Hematopoietic multipotent progenitor cell (in vitro differentiated cells): ENCODE measurements around the gene GAB1. TPM values are rescaled to one million over a fixed set of nuclear protein-coding genes. Genes with fewer than 3 reads are reported as not detected.
A peak's percentile ranks its signal among the peaks of the same experiment; 100 is the strongest.

Source experiments
- DNase-seq, 3 donors: peaks; one replicate each; pipeline ENCODE4 v3.0.0-alpha.2; 2011 to 2015; ENCODE audit warnings: low read depth in 2 of 3, low spot score in 2 of 3
- total RNA-seq: library from RNA; depleted of rRNA; stranded (reverse); fragments of >200 nt; gene quantifications from one replicate; pipeline ENCODE4 v1.2.3, GENCODE V29; 2012

GAB1 gene
- total RNA-seq, 1 donor: 17.0 TPM

DNA sequence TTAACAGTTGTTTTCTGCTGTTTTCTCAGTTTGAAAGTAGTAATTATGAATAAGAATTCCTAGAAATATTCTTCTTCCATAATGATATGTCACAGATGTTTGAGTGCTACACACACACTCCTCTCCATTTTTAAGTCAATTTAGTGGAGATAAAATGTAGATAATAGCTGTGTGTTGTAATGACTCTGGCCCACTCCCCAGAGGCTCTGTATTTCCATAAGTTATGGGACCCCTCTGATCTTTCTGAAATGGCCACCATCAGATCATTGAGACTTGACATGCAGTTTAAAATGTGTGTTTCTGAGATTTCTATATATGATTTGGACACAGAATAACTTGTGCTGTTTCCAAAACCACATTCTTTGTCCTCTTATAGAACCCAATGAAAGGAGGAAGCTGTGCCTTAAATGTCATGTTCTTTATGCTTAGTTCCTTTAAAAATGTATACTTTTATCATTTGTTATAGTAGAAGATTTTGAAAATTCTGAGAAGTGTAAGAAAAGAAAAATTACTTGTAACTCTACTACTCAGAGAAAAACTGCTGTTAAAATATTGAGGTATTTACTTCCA, 46.4 kb downstream of the GAB1 start:
- no peak for DNase-seq

DNA sequence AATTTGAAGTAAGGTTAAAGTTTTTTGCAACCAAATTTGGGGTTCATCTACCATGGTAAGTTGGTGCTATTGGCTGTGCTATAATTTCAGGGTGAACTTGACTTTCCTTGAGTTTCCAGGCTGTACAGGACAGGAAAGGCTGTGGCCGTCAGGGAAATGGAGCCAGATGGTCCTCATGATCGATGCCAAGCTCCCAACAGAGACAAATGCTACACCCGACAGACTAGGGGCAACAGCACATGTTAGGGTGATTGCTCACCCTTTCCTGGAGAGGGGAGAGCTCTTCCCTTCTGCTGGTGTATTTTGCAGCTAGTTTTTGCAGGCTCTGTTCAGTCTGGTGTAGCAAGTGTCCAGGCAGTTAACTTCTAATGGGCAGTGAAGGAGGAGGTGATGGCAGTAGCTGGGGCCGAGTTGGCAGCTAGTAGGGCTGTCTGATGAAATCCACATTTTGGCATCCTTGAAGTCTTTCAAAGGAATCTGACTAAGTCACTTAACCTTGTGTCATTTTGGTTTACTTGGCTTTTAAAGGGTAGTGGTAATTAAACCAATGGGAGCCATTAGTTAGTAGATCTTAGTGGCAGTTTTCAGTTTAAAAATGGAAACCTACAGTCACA, 47.8 kb downstream of the GAB1 start:
- DNase-seq: no peak

DNA sequence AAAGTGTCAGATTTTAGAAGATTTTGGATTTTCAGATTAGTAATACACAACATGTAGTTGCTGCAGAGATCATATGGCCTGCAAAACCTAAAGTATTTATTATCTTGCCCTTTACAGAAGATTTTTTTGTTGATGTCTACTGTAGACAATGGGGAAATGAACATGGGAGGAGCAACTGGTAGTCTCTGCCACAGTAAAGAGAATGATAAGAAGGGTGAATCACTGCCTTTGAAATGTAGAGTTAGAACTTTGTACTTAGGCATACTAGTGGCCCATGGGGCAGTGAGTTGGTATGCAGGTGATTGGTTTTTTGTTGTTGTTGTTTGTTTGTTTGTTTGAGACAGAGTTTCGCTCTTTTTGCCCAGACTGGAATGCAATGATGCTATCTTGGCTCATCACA, 50.1 kb downstream of the GAB1 start:
- no peak for DNase-seq

DNA sequence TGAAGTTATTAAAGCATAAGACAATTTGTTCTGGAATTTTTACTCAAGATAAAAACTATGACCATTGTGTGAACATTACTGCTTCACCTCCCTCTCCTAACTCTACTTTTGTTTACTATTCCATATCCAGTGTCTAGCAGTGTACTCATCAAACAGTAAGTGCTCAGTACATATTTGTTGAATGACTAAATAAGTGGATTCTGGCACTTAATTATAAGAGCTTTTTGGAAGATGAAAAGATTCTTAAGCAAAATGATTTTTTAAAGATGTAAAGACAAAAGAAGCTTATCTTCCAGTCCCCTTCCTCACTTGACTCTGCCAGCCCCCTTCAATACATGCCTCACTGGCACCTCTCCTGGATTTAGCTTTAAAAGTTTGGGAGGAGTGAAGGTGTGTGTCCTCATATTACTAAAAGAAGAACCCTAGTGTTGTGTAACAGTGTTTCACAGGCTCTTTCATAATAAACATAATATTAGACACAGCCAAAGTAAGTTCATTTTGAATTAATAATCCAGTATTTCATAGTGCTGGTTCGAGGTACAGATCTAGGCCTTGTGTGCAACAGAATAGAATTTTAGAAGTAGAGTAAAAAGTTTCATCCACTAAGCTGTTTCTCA, 53.0 kb downstream of the GAB1 start:
- DNase-seq: no peak

DNA sequence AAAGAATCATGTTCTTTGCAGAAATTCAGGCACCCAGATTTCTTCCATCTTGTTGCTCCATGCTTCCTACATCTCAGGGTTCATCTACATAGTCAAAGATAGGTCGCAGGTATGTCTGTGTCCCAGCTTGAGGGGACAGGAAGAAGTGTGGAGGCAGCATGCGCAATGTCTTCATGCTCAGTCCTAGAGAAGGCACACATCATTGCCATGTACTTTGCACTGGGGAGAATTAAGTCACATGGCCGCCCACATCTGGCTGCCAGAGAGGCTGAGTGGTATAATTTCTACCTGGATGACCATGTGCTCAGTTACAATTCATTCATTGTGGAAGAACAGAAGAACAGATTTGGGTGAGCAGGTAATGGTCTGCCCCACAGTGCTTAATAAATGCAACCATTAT, 54.1 kb downstream of the GAB1 start:
- no peak for DNase-seq

DNA sequence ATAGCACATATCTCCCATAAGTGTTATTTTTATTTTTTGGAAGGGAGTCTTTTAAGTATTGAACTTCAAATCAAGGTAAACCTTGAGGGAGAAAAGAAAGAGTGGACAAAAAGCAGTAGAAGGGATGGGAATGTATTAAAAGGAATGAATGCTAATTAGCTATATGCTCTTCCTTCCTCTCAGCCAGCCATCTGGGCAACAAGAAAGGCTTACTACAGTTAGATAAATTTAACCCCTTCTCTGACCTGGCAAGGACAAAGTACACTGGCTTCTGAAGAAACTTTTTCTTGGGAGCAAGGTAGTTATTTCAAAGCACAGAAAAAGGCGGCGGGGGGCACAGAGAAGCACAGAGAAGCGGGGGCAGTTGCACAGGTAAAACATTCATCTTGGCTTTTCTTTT, 54.6 kb downstream of the GAB1 start:
- no peak for DNase-seq

DNA sequence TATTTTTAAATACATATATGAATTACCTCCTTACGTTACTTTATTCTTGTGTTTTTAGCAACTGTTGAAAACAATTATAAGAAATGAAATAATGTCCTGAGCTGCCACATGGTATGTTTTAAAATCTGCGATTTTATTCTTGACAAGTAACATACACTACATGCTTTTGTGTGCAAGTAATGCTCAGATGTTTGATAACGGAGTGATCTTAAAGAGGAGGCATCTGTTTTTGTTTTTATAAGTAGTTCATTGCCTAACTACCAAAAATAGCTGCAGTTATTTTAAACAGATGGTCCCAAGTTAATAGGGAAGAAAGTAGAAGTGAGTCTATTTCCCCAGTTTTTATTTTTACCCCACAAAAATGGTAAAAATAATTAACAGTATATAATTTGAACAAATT, 55.2 kb downstream of the GAB1 start:
- DNase-seq: no peak

DNA sequence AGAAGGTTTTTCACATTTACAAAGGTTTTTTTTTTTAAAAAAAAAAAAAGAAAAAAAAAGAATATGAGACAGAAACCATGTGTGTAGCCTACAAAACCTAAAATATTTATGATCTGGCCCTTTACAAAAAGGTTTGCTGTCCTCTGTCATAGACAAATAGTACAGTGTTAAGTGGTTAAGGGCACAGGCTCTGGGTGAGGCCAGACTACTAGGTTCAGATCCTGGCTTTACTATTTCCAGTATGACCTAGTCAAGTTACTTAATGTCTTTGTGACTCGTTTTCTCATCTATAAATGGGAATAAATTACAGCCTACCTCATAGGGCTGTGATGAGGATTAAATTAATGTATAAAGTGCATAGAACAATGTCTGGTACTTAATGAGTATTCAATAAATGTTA, 56.5 kb downstream of the GAB1 start:
- DNase-seq: no peak

DNA sequence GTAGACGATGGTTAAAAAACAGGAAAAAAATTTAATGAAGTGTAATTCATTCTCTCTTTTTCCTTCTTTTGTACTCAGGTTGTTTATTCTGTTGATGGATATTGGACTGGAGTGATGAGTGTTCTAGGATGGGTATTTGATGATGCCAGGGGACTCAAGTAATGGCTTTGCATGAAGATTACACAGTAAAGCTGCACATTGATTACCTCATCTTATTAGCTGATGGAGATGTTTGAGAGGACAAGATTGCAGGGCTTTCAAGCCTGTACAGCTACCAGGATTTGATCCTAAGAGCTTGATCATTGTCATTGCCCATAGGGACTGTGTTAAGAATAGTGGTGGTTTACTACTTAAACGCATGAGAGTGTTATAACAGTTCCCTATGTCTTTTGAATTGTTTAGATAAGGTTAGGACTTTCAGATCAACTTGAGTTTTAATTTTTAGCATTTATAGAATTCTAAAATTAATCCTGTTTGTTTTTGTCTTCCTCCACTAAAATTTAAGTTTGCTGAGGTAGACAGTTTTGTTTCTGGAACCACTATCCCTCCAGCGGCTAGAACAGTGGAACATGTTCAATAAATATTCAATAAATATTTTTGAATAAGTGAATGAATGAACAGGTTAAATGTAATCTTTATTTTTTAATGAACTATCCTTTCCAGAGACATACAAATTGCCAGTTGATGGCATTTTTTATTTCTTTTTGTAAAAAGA, 58.2 kb downstream of the GAB1 start:
- no peak for DNase-seq

DNA sequence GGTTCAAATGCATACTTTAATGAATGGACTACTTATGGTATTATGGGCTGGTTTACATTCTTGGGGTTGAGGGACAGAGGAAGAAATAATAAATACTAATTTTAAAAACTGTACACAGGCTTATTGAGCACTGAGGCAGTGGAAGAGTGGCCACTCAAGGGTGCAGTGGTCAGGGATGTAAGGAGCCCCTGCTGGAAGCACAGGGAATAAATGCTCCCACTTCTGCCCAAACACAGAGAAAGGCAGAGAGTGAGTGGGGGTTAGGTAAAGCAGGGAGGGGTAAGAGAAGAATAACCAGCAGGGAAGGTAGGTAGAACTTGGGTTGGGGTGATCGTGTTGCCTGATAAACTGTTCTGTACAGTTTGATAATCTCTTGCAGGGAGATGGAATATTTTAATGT, 60.0 kb downstream of the GAB1 start:
- no peak for DNase-seq

DNA sequence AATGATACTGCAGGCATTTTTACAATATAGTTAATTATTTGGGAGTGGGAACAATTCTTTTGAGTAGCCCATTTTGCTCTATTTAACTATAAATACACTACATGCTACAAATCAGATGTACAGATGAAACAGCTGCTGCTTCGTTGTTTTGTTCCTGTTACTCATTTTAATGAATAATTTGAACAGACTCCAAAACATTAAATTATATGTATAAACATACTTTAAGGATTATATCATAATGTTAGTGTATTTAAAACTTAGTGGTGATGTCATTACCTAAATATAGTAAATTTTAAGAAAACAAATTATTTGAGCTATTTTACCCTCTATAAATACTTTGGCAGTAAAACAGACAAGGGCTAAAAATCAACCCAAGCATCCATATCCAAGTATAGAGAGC, 60.7 kb downstream of the GAB1 start:
- no peak for DNase-seq

DNA sequence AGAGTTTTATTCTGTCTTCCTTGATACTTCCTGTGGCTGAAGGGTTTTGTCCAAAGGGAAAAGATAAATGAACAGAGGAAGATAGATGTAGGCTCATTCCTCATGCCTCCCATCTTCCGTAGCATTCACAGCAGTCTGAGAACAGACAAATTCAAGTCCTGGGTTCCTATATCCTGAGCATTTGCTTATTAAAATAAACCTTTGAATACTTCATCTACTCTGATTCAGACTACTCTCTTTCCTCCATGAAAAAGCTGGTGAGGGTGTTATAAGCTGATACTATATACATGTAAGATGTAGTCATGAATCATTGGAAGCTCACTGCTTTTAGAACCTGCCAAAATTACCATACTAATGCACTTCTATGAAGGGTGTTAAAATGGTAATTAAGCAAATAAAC, 61.2 kb downstream of the GAB1 start:
- no peak for DNase-seq

DNA sequence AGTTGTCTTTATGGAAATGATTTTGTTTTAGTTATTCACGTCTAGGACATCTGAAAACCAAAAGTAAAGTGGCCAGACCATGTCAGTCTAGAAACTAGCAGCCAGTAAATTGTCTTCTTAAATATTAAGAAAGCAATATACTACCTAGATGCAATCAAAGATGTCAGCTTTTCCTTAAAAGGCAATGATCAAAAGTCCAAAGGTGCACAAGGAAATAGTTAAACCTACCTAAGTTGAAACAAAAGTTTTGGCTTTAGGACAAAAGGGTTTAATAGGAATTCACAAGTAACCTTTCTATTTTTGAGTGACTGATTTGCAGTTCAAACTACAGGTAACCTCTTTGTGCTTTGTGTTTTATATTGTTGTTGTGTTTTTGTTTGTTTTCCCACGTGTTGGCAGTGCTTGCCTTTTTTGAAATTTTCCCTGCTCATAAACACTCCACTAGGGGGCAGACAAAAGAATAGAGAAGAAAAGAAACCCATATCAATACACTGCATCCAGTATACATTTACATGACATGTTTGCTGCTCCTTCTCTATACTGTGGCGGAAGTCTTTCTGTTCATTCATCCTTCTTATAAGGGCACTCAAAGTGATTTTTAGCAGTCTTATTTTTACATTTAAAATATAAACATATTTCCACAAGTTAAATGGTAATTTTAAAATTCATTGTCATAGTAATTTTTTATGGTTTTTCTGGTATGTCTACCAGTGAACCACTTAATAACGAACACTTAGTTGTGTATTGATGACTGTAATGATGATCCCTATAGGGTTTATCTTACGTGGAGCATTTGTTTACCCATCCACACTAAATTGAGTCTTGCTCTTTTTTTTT, 62.7 kb downstream of the GAB1 start:
- peak in 1 of 3 donors; percentile 63 for DNase-seq

DNA sequence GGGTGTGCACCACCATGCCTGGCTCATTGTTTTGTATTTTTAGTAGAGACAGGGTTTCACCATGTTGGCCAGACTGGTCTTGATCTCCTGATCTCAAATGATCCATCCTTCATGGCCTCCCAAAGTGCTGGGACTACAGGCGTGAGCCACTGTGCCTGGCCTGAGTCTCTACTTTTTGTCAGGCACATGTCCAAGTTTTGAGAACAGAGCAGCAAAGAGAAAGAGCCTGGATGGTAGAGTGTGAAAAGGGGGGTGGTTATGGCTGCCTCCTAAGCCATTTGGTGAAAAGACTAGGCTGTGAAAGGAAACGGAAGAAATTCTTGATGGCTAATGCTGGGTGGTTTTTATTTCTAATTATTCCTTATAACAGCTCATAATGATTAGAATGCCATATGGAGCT, 63.4 kb downstream of the GAB1 start:
- DNase-seq: no peak

DNA sequence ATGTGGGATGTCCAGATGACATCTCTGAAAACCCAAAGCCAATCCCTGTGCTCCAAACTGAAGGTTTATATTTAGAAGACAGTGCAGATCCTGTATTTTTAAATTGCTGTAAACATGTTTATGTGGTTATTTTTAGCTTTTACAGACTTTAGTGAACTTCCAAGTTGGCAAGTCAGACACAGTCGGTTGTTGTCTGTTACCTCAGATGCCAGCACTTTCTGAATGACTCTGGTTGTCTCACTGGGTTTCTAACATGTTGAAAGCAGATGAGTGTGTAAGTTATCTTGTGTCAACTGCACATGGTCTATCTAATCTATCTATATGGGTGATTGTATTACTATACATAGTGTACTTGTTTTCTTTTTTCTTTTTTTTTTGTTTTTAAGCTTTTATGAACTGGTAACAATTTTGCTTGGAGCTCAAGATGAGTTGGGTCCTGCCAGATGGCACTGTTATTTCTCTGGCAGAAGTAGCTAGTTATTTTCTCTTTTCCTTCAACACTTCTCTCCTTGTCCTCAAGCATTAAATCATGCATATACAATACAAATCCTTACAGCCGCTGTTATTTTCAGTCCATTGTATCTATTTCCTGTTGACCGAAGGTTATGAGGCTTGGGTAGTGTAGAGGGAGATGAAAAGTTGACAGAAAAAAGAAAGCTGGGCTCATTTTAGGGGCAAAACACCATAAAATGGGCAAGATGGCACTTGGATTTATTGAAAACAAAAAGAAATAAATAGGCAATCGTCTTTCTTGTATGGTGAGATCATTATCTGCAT, 66.3 kb downstream of the GAB1 start:
- no peak for DNase-seq

DNA sequence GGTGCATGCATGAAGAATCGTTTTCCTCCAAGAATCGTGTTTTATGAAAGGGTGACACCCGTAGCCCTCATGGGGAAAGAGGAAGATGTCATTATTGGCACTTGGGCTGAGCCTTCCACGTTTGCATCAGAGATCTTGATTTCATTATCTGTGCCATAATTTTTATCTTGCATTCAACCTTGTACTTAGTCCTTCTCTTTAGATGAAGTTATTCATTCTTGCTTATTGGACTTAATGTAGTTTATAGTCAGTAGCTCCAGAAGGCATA, 66.8 kb downstream of the GAB1 start:
- DNase-seq: no peak

DNA sequence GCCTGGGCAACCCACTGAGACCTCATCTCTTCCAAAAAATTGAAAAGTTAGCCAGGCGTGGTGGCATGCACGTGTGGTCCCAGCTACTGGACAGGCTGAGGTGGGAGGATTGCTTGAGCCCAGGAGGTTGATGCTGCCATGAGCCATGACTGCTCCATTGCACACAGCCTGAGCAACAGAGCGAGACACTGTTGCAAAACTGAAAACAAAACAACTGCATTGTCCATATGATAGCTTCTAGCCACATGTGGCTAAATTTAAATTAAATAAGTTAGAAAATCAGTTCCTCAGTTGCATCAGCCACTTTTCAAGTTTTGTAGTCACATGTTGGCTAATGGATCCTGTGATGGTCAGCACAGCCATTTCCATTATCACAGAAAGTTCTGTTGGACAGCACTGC, 67.9 kb downstream of the GAB1 start:
- no peak for DNase-seq

DNA sequence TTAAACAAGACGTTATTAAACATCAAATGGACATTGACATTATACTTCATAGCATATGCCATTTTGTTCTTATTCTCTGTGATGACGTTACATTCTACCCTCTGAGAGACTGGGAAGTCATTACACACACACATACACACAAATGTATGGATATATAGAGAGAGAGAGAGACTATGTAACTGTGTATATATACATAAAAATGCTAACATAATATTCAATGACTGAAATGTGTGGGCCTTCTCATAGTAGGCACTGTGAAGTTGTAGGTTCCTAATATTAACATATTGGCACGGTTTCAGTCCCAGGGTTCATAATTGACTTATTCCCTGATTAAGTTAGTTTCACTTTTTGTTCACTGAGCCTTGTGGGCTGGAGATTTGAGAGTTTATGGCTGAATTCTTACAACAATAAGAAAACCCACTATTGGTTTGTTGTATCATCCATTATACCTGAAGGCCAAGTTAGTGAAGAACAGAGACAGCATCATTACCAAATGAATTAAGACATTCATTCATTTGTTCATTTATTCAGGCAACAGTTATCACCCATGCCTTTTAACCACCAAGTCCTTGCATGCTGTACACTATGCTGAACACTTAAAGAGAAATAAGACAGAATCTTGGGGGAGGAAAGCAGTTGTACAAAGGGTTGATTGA, 68.5 kb downstream of the GAB1 start:
- peak in 1 of 3 donors; percentile 66 for DNase-seq

DNA sequence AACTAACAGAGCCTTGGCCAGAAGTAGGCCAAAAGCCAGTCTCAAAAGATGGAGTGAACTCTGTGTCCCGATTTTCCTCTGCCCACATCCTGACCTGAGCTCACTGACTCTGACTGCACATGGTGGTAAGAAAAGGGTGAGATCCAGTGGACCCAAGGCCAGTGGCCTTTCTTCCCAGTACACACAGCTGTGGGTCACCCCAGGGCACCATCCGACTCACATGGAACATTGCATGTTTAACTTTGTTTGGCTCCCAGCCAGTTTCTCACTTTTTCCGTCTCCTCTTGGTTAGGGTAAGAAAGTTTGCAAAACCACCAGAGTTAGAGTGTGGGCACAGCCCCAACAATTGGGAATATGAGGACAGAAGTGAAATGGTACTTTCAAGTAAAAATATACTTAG, 69.8 kb downstream of the GAB1 start:
- peak in 1 of 3 donors; percentile 72 for DNase-seq

DNA sequence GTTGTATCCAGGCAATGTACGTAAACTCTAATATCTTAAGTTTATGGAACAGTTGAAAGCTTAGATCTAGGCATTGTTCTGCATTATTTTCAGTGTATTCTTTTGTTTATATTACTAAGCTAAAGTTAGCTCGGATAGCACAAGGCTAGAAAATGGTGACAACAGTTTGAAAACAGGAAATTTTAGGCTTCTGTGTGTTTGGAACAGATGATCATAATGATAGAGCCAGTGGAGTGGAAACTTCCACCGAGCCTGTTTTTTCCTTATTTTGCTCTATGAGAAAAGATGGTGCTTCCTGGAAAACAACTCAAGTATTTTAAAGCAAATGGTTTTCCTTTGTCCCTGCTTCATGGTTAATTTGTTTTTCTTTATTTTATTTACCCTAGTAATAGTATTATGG, 70.8 kb downstream of the GAB1 start:
- DNase-seq: no peak
